Measurements from ENCODE around the gene OR10P1. TPM values are rescaled to one million over a fixed set of nuclear protein-coding genes. Genes with fewer than 3 reads are reported as not detected.

OR10P1 gene
- total RNA-seq, 2 donors from 2014 or later: not detected

- DNase-seq (ENCODE audit: low spot score): no peak
- intact Hi-C loops (cut with DNase I): no loop called here
- no peaks in the 10 kb centered on the region for H3K36me3 ChIP-seq
- 52% methylated on average over 9 of the region's 9 CpGs for WGBS
- no peak overlapping the region for H3K27ac ChIP-seq
- TF ChIP-seq POLR2A (IDR thresholded peaks at IDR 0.05) (no peak), CTCF (IDR thresholded peaks at IDR 0.05) (peak in 2 of 4 experiments; percentile 28 to 34)
- no peaks in the 10 kb centered on the region for H3K4me1 ChIP-seq (replicated peaks)
- H3K9me3 ChIP-seq: no peaks in the 10 kb centered on the region
- no peak overlapping the region for H3K4me3 ChIP-seq
- no peaks in the 10 kb centered on the region for H3K27me3 ChIP-seq (replicated peaks; ENCODE audit: insufficient read depth)
These were observed 23.0 kb downstream of the OR10P1 start for GRCh38 chr12:55659486-55660385.

- H3K4me1 ChIP-seq (replicated peaks): no peaks in the 10 kb centered on the region
- H3K36me3 ChIP-seq: no peaks in the 10 kb centered on the region
- 35% methylated on average over 1 of the region's 1 CpG for WGBS
- no peaks in the 10 kb centered on the region for H3K9me3 ChIP-seq
- no peak for TF ChIP-seq CTCF (IDR thresholded peaks at IDR 0.05)
- TF ChIP-seq POLR2A (IDR thresholded peaks at IDR 0.05): no peak
- TF ChIP-seq POLR2AphosphoS5 (IDR thresholded peaks at IDR 0.05): no peak
- intact Hi-C loops (cut with DNase I): no loop called here
- no peak overlapping the region for H3K4me3 ChIP-seq
- H3K27me3 ChIP-seq (replicated peaks; ENCODE audit: insufficient read depth): no peaks in the 10 kb centered on the region
- H3K27ac ChIP-seq: no peak overlapping the region
- DNase-seq (ENCODE audit: low spot score): no peak
These were observed 26.7 kb downstream of the OR10P1 start for GRCh38 chr12:55663391-55663790.

- DNase-seq (ENCODE audit: low spot score): no peak
- Histone ChIP-seq H3K4me1 (replicated peaks) (no peaks in the 10 kb centered on the region), H3K27ac (no peak overlapping the region), H3K4me3 (no peak overlapping the region), H3K27me3 (replicated peaks; ENCODE audit: insufficient read depth) (no peaks in the 10 kb centered on the region), H3K9me3 (no peaks in the 10 kb centered on the region), H3K36me3 (no peaks in the 10 kb centered on the region)
- WGBS: 87% methylated on average over 10 of the region's 10 CpGs
- intact Hi-C loops (cut with DNase I): no loop called here
- no peak for TF ChIP-seq POLR2AphosphoS5 (IDR thresholded peaks at IDR 0.05)
- no peak for TF ChIP-seq CTCF (IDR thresholded peaks at IDR 0.05)
- no peak for TF ChIP-seq POLR2A (IDR thresholded peaks at IDR 0.05)
These were observed 28.1 kb downstream of the OR10P1 start for GRCh38 chr12:55664826-55665225.

GRCh38 chr12:55666508-55666907 lies 29.8 kb downstream of the OR10P1 start:
- H3K9me3 ChIP-seq: no peaks in the 10 kb centered on the region
- no peaks in the 10 kb centered on the region for H3K36me3 ChIP-seq
- no peak overlapping the region for H3K4me3 ChIP-seq
- no peaks in the 10 kb centered on the region for H3K4me1 ChIP-seq (replicated peaks)
- no peaks in the 10 kb centered on the region for H3K27me3 ChIP-seq (replicated peaks; ENCODE audit: insufficient read depth)
- H3K27ac ChIP-seq: no peak overlapping the region
- TF ChIP-seq CTCF (IDR thresholded peaks at IDR 0.05): no peak
- TF ChIP-seq POLR2AphosphoS5 (IDR thresholded peaks at IDR 0.05): no peak
- no peak for TF ChIP-seq POLR2A (IDR thresholded peaks at IDR 0.05)
- WGBS: 77% methylated on average over 7 of the region's 7 CpGs
- no peak for DNase-seq (ENCODE audit: low spot score)
- intact Hi-C loops (cut with DNase I): no loop called here

- DNase-seq (ENCODE audit: low spot score): no peak
- Histone ChIP-seq H3K9me3 (no peaks in the 10 kb centered on the region), H3K4me1 (replicated peaks) (no peaks in the 10 kb centered on the region), H3K4me3 (no peak overlapping the region), H3K27me3 (replicated peaks; ENCODE audit: insufficient read depth) (no peaks in the 10 kb centered on the region), H3K27ac (no peak overlapping the region), H3K36me3 (no peaks in the 10 kb centered on the region)
- TF ChIP-seq CTCF (IDR thresholded peaks at IDR 0.05): no peak
- no peak for TF ChIP-seq POLR2AphosphoS5 (IDR thresholded peaks at IDR 0.05)
- no peak for TF ChIP-seq POLR2A (IDR thresholded peaks at IDR 0.05)
- intact Hi-C loops (cut with DNase I): no loop called here
These were observed 33.6 kb downstream of the OR10P1 start for GRCh38 chr12:55670276-55670675.

All from prostate gland (tissue), 2 donors.